GM23338 (cell line): Measurements from ENCODE around the gene CNPY1. TPM values are rescaled to one million over a fixed set of nuclear protein-coding genes. Genes with fewer than 3 reads are reported as not detected.
A peak's percentile ranks its signal among the peaks of the same experiment; 100 is the strongest.

Source experiments
- ATAC-seq: fragments of 200-7000 bp; cut with Tn5 transposase; 3 replicates; pipeline ENCODE4 v1.9.1; 2020
- DNase-seq: peaks from one replicate; pipeline ENCODE4 v3.0.0-alpha.2; 2015; ENCODE audit warnings: low spot score
- H2AFZ ChIP-seq: fragments of 200-600 bp; sonication (generic); 2 replicates; pipeline ENCODE4 v1.8.0; 2016; ENCODE audit warnings: antibody characterized with exemption, mild to moderate bottlenecking, moderate library complexity
- H3F3A ChIP-seq: fragments of 200-600 bp; sonication (generic); replicated peaks from 2 replicates; pipeline ENCODE4 v1.8.0; 2017; ENCODE audit warnings: antibody characterized with exemption, mixed run types, low read depth
- H3K27ac ChIP-seq: fragments of 200-600 bp; sonication (generic); 2 replicates; pipeline ENCODE4 v1.6.1; 2016; ENCODE audit warnings: low read depth
- H3K27me3 ChIP-seq: fragments of 200-600 bp; sonication (generic); 2 replicates; pipeline ENCODE4 v1.8.0; 2016; ENCODE audit warnings: mild to moderate bottlenecking, mixed run types, moderate library complexity; ENCODE audit not compliant: insufficient read depth
- H3K36me3 ChIP-seq: fragments of 200-600 bp; sonication (generic); 2 replicates; pipeline ENCODE4 v1.8.0; 2016; ENCODE audit warnings: mild to moderate bottlenecking; ENCODE audit not compliant: insufficient read depth
- H3K4me1 ChIP-seq: fragments of 200-600 bp; sonication (generic); 2 replicates; pipeline ENCODE4 v1.8.0; 2016; ENCODE audit warnings: mild to moderate bottlenecking, moderate library complexity; ENCODE audit not compliant: insufficient read depth
- H3K4me2 ChIP-seq: fragments of 200-600 bp; sonication (generic); 2 replicates; pipeline ENCODE4 v1.7.1; 2017; ENCODE audit warnings: mixed run types
- H3K4me3 ChIP-seq: fragments of 200-600 bp; sonication (generic); 2 replicates; pipeline ENCODE4 v1.6.1; 2016; ENCODE audit warnings: mixed run types
- H3K79me2 ChIP-seq: fragments of 200-600 bp; sonication (generic); replicated peaks from 2 replicates; pipeline ENCODE4 v1.8.0; 2017; ENCODE audit warnings: mild to moderate bottlenecking; ENCODE audit not compliant: insufficient read depth
- H3K9me2 ChIP-seq: fragments of 200-600 bp; sonication (generic); 2 replicates; pipeline ENCODE4 v1.8.0; 2017; ENCODE audit not compliant: insufficient read depth
- H4K20me1 ChIP-seq: fragments of 200-600 bp; sonication (generic); replicated peaks from 2 replicates; pipeline ENCODE4 v1.8.0; 2017; ENCODE audit warnings: mild to moderate bottlenecking; ENCODE audit not compliant: insufficient read depth
- H3K27ac Mint-ChIP-seq: 2 replicates; pipeline ENCODE4 v1.8.0; 2020; ENCODE audit warnings: inconsistent platforms, mild to moderate bottlenecking, moderate library complexity, mixed read lengths
- H3K27me3 Mint-ChIP-seq: 3 replicates; pipeline ENCODE4 v1.8.0; 2022; ENCODE audit warnings: low read depth, mild to moderate bottlenecking, moderate library complexity, mixed read lengths, inconsistent platforms; ENCODE audit not compliant: insufficient read depth, poor library complexity
- H3K36me3 Mint-ChIP-seq: 3 replicates; pipeline ENCODE4 v1.8.0; 2021; ENCODE audit warnings: low read depth, mild to moderate bottlenecking, inconsistent platforms, moderate library complexity, mixed read lengths
- H3K4me1 Mint-ChIP-seq: 3 replicates; pipeline ENCODE4 v1.8.0; 2020; ENCODE audit warnings: mild to moderate bottlenecking, inconsistent platforms, mixed read lengths
- H3K4me3 Mint-ChIP-seq: 3 replicates; pipeline ENCODE4 v1.8.0; 2021; ENCODE audit warnings: moderate library complexity, mild to moderate bottlenecking, inconsistent platforms, mixed read lengths
- H3K9me3 Mint-ChIP-seq: 3 replicates; pipeline ENCODE4 v1.8.0; 2020; ENCODE audit warnings: moderate library complexity, mild to moderate bottlenecking, inconsistent platforms, mixed read lengths
- CREB1 ChIP-seq: fragments of 250-450 bp; sonication (Bioruptor Pico); IDR thresholded peaks from 2 replicates; pipeline ENCODE4 v1.5.0; 2020; ENCODE audit warnings: low read depth, mild to moderate bottlenecking, moderate library complexity
- EZH2 ChIP-seq: fragments of 200-600 bp; sonication (generic); IDR thresholded peaks from one replicate; pipeline ENCODE4 v1.8.0; 2017; ENCODE audit warnings: antibody characterized with exemption, mild to moderate bottlenecking, low read depth; ENCODE audit not compliant: unreplicated experiment
- EZH2phosphoT487 ChIP-seq: fragments of 200-600 bp; sonication (generic); IDR thresholded peaks from one replicate; pipeline ENCODE4 v1.8.1; 2018; ENCODE audit warnings: antibody characterized with exemption; ENCODE audit not compliant: unreplicated experiment
- JUNB ChIP-seq: IDR thresholded peaks from one replicate; pipeline ENCODE4 v1.6.1; 2016; ENCODE audit warnings: antibody characterized with exemption; ENCODE audit not compliant: unreplicated experiment
- NANOG ChIP-seq: IDR thresholded peaks from 2 replicates; pipeline ENCODE4 v1.6.1; 2016; ENCODE audit warnings: antibody characterized with exemption, borderline replicate concordance
- REST ChIP-seq: IDR thresholded peaks from one replicate; pipeline ENCODE4 v1.6.1; 2018; ENCODE audit warnings: antibody characterized with exemption; ENCODE audit not compliant: unreplicated experiment
- ZNF114 ChIP-seq: fragments of 250-450 bp; sonication (Bioruptor Pico); IDR thresholded peaks from 2 replicates; pipeline ENCODE4 v1.5.0; 2020; ENCODE audit warnings: mild to moderate bottlenecking, moderate library complexity
- polyA plus RNA-seq: library from polyadenylated mRNA; unstranded; fragments of >200 nt; fragmentation: Nextera tagmentation; extraction: Ambion mirVana; gene quantifications from 2 replicates; pipeline ENCODE4 v1.2.1, GENCODE V29; 2016
- total RNA-seq: library from RNA; depleted of rRNA; stranded (reverse); fragments of >200 nt; shearing (Covaris generic); gene quantifications from 2 replicates; pipeline ENCODE4 v1.2.3, GENCODE V29; 2014
- TF ChIP-seq, protein P1 (sequence below): IDR thresholded peaks from 2 replicates; pipeline ENCODE4 v1.6.1; 2016; ENCODE audit warnings: antibody characterized with exemption

CNPY1 gene
- total and polyA plus RNA-seq, 2 experiments from 2014 or later: not detected

DNA sequence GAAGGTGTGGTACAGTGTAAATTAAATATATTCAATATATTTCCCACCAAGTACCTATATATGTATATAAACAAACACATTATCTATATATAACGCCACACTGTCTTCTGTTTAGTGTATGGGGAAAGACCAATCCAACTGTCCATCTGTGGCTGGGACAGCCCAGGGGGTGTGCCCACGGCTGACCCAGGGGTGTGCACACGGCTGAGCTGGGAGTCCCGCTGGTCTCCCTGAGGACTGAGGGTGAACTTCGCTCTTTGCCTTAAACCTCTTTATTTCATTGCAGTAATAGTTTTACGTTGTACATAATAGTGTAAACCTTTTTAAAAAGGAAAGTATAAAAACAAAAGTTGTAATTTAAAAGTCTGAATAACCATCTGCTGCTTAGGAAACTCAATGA lies 82.2 kb downstream of the CNPY1 start (continued):
- TF ChIP-seq, protein P1, sequence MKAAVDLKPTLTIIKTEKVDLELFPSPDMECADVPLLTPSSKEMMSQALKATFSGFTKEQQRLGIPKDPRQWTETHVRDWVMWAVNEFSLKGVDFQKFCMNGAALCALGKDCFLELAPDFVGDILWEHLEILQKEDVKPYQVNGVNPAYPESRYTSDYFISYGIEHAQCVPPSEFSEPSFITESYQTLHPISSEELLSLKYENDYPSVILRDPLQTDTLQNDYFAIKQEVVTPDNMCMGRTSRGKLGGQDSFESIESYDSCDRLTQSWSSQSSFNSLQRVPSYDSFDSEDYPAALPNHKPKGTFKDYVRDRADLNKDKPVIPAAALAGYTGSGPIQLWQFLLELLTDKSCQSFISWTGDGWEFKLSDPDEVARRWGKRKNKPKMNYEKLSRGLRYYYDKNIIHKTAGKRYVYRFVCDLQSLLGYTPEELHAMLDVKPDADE: no peak
- TF ChIP-seq JUNB (no peak), CREB1 (CRISPR knock-in tag) (no peak), ZNF114 (CRISPR knock-in tag) (no peak), REST (no peak)

GRCh38 chr7:155463114-155463811 lies 83.1 kb downstream of the CNPY1 start:
- Histone ChIP-seq H3K4me1 (peaks cover 35% of the 10 kb centered on the region), H3K9me2 (no peaks in the 10 kb centered on the region), H2AFZ (no peak overlapping the region), H3F3A (peaks cover 23% of the 10 kb centered on the region; the same call in 1 of the 2 replicates), H3K79me2 (no peaks in the 10 kb centered on the region), H3K27ac (no peak overlapping the region), H3K4me3 (no peak overlapping the region), H3K27me3 (peaks cover 100% of the 10 kb centered on the region), H4K20me1 (peaks cover 50% of the 10 kb centered on the region), H3K36me3 (no peaks in the 10 kb centered on the region), H3K4me2 (no peak overlapping the region)
- Mint-ChIP-seq H3K27me3 (peaks cover 99% of the 10 kb centered on the region), H3K4me1 (peaks cover 26% of the 10 kb centered on the region), H3K9me3 (peaks cover 4% of the 10 kb centered on the region; the same call in 1 of the 3 replicates), H3K27ac (no peak overlapping the region), H3K4me3 (no peak overlapping the region), H3K36me3 (no peaks in the 10 kb centered on the region)
- TF ChIP-seq EZH2 (peak; percentile 57), NANOG (no peak), ZNF114 (CRISPR knock-in tag) (no peak), EZH2phosphoT487 (peak; percentile 54)
- peak; percentile 58 for DNase-seq
- ATAC-seq: peak; percentile 5; the same call in 2 of the 3 replicates
